Trophoblast cell (in vitro differentiated cells and primary cell): ENCODE results near the gene LAMA3.

Experiments
- DNase-seq, 2 donors: peaks; one replicate each; pipeline ENCODE4 v3.0.0-alpha.2; 2016
- H2AFZ ChIP-seq: 2 replicates; pipeline ENCODE4 v1.6.1; 2013; ENCODE audit warnings: low read length, moderate library complexity, mild to moderate bottlenecking; ENCODE audit not compliant: insufficient read depth, poor library complexity
- H2AK5ac ChIP-seq: 2 replicates; pipeline ENCODE4 v1.6.1; 2013; ENCODE audit warnings: mild to moderate bottlenecking, low read length
- H2BK120ac ChIP-seq: 2 replicates; pipeline ENCODE4 v1.6.1; 2013; ENCODE audit warnings: low read length, mild to moderate bottlenecking, moderate library complexity; ENCODE audit not compliant: insufficient read depth, poor library complexity
- H2BK12ac ChIP-seq: 2 replicates; pipeline ENCODE4 v1.6.1; 2013; ENCODE audit warnings: mild to moderate bottlenecking, low read length, moderate library complexity
- H2BK5ac ChIP-seq: 2 replicates; pipeline ENCODE4 v1.6.1; 2013; ENCODE audit warnings: low read length, low read depth, moderate library complexity, mild to moderate bottlenecking; ENCODE audit not compliant: poor library complexity
- H3K14ac ChIP-seq: 2 replicates; pipeline ENCODE4 v1.6.1; 2013; ENCODE audit warnings: mild to moderate bottlenecking, low read length
- H3K18ac ChIP-seq: 2 replicates; pipeline ENCODE4 v1.6.1; 2013; ENCODE audit warnings: mild to moderate bottlenecking, low read length
- H3K23ac ChIP-seq: 2 replicates; pipeline ENCODE4 v1.6.1; 2013; ENCODE audit warnings: low read length
- H3K27ac ChIP-seq: 2 replicates; pipeline ENCODE4 v1.5.1; 2013; ENCODE audit warnings: low read depth, mild to moderate bottlenecking, inconsistent platforms, low read length, moderate library complexity
- H3K27me3 ChIP-seq: 2 replicates; pipeline ENCODE4 v1.6.1; 2013; ENCODE audit warnings: inconsistent platforms, mild to moderate bottlenecking, low read length, moderate library complexity; ENCODE audit not compliant: insufficient read depth
- H3K36me3 ChIP-seq, 2 experiments: 1 replicate in 1 of 2; 2 replicates in 1 of 2; pipeline ENCODE4 v1.6.1; 2013; ENCODE audit warnings: low read length in 2 of 2, mild to moderate bottlenecking in 2 of 2, moderate library complexity in 1 of 2; ENCODE audit not compliant: insufficient read depth in 2 of 2, control insufficient read depth in 1 of 2
- H3K4ac ChIP-seq: 2 replicates; pipeline ENCODE4 v1.6.1; 2013; ENCODE audit warnings: low read depth, mild to moderate bottlenecking, low read length, moderate library complexity
- H3K4me1 ChIP-seq, 2 experiments: 1 replicate in 1 of 2; 2 replicates in 1 of 2; pipeline ENCODE4 v1.6.1; 2013; ENCODE audit warnings: low read length in 2 of 2, mild to moderate bottlenecking in 2 of 2, moderate library complexity in 1 of 2; ENCODE audit not compliant: insufficient read depth in 2 of 2, control insufficient read depth in 1 of 2
- H3K4me2 ChIP-seq: 2 replicates; pipeline ENCODE4 v1.6.1; 2013; ENCODE audit warnings: inconsistent platforms, mild to moderate bottlenecking, low read length, moderate library complexity
- H3K4me3 ChIP-seq: 2 replicates; pipeline ENCODE4 v1.5.1; 2013; ENCODE audit warnings: mild to moderate bottlenecking, low read depth, low read length, inconsistent platforms
- H3K79me1 ChIP-seq: one replicate; pipeline ENCODE4 v1.6.1; 2013; ENCODE audit warnings: low read length
- H3K79me2 ChIP-seq: 2 replicates; pipeline ENCODE4 v1.6.1; 2013; ENCODE audit warnings: low read length, mild to moderate bottlenecking; ENCODE audit not compliant: control insufficient read depth, insufficient read depth, poor library complexity
- H3K9ac ChIP-seq: 2 replicates; pipeline ENCODE4 v1.6.1; 2013; ENCODE audit warnings: mild to moderate bottlenecking, low read length
- H3K9me3 ChIP-seq: 2 replicates; pipeline ENCODE4 v1.6.1; 2013; ENCODE audit warnings: low read depth, mild to moderate bottlenecking, control low read depth, inconsistent platforms, low read length; ENCODE audit not compliant: insufficient read depth
- H4K12ac ChIP-seq: 2 replicates; pipeline ENCODE4 v1.6.1; 2013; ENCODE audit warnings: low read depth, mild to moderate bottlenecking, low read length, moderate library complexity
- H4K8ac ChIP-seq: 2 replicates; pipeline ENCODE4 v1.6.1; 2013; ENCODE audit warnings: low read depth, mild to moderate bottlenecking, low read length, moderate library complexity
- H4K91ac ChIP-seq: one replicate; pipeline ENCODE4 v1.6.1; 2013; ENCODE audit warnings: low read depth, mild to moderate bottlenecking, low read length, moderate library complexity
- WGBS: extraction: QIAGEN DNeasy Blood & Tissue Kit; methylation state at CpG from one replicate; pipeline ENCODE4 v1.1.7; 2013; ENCODE audit warnings: missing lambda C conversion rate; ENCODE audit not compliant: insufficient read length, insufficient coverage; ENCODE audit errors: extremely low coverage; 5-methylcytosine and 5-hydroxymethylcytosine counted together

Gene LAMA3

DNA sequence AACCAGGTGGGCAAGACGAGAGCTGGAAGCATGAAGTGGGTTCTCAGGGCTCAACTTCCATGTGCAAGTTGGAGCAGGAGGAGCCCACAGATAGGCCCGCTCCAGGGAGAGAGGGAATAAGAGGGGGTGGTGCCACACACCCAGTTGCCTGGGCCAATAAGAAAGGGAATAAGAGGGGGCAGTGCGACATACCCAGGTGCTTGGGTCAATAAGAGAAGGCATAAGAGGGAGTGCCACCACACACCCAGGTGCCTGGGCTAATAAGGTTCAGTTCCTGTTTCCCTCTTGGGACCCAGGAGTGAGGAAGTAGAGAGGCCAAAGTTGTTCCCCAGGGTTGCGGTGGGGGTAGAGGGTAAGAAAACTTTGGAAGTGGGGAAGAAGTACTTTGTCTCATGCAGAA lies 127.5 kb downstream of the LAMA3 start:
- WGBS = no CpG with 5 or more reads among the region's 4 CpGs
- H3K4me2 ChIP-seq = no peak overlapping the region
- H4K8ac ChIP-seq = no peak overlapping the region
- H3K9me3 ChIP-seq = no peaks in the 10 kb centered on the region
- H3K9ac ChIP-seq = no peak overlapping the region
- no peak overlapping the region for H3K23ac ChIP-seq
- H3K18ac ChIP-seq = no peak overlapping the region
- H3K4me3 ChIP-seq = no peak overlapping the region
- no peak for DNase-seq
- no peaks in the 10 kb centered on the region for H3K79me2 ChIP-seq
- H3K36me3 ChIP-seq = no peaks in the 10 kb centered on the region
- no peaks in the 10 kb centered on the region for H3K27me3 ChIP-seq
- H3K14ac ChIP-seq = no peak overlapping the region
- no peak overlapping the region for H2BK5ac ChIP-seq
- no peaks in the 10 kb centered on the region for H3K4me1 ChIP-seq
- no peak overlapping the region for H2BK12ac ChIP-seq
- H4K91ac ChIP-seq = no peak overlapping the region
- no peak overlapping the region for H2BK120ac ChIP-seq
- no peak overlapping the region for H3K27ac ChIP-seq
- H3K79me1 ChIP-seq = no peaks in the 10 kb centered on the region
- no peak overlapping the region for H4K12ac ChIP-seq
- no peak overlapping the region for H2AK5ac ChIP-seq
- H3K4ac ChIP-seq = no peak overlapping the region
- H2AFZ ChIP-seq = no peak overlapping the region

DNA sequence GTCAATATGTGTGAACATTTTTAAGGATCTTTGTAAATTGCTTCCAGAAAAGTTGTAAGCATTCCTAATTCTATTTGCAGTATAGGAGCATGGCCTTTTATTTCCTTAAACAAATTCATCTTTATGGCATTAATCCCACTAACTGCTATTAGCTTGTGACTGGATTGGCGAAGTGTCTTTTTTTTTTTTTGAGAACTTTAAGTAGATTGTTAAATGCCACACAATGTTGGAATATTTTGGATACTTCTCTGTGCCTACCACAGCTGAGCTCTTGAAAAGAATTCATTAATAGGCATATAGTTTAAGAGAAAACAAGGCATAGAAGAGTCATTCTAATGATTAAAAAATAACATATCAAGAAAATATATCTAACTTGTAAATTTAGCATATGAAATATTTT lies 129.7 kb downstream of the LAMA3 start:
- Histone ChIP-seq H3K27ac (no peak overlapping the region), H4K12ac (no peak overlapping the region), H3K4me2 (no peak overlapping the region), H2AK5ac (no peak overlapping the region), H3K4me3 (no peak overlapping the region), H3K9ac (no peak overlapping the region), H3K79me1 (no peaks in the 10 kb centered on the region), H3K4ac (no peak overlapping the region), H3K27me3 (no peaks in the 10 kb centered on the region), H2BK120ac (no peak overlapping the region), H4K8ac (no peak overlapping the region), H2BK12ac (no peak overlapping the region), H3K23ac (no peak overlapping the region), H3K79me2 (no peaks in the 10 kb centered on the region), H3K14ac (no peak overlapping the region), H2AFZ (no peak overlapping the region), H3K4me1 (peaks cover 0 to 4% of the 10 kb centered on the region in 2 experiments), H3K9me3 (no peaks in the 10 kb centered on the region), H3K36me3 (no peaks in the 10 kb centered on the region), H4K91ac (no peak overlapping the region), H2BK5ac (no peak overlapping the region), H3K18ac (no peak overlapping the region)
- no CpG with 5 or more reads among the region's 1 CpG for WGBS
- DNase-seq = no peak

DNA sequence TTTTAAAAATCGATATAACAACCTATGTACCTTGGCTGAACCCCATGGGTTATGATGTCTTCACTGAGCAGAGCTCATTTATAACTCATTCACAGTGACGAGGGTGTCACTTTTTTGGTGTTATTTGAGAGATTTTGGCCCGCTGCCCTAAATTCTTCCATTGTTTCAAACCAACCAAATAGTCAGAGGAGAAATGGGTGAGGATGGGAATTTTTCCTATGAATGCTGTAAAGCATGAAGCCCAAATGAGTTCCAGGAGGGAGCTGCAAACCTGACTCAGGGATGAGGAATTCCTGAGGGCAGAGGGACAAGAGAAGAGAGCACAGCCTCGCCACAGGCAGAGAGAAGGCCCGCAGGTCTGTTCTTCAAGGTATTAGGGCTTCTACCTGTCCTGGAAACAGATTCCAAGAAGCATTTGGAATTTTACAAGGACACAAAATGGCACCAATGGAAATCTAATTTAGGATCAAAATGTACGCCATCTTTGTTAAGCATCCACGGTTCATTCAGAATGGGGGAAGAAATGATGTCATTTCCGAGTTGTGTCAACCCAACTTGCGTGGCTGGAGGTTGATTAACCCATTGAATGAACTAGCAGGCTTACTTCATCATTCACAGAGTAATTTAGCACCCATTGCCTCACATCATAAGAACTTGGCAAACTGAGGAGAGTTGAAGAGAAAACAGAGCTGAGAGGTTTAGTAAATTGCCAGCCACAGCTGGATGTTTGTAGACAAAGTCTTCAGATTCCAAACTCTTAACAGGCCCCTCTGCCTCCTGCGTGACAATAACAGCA lies 133.5 kb downstream of the LAMA3 start:
- Histone ChIP-seq H2BK120ac (no peak overlapping the region), H3K79me1 (no peaks in the 10 kb centered on the region), H3K14ac (no peak overlapping the region), H3K4ac (no peak overlapping the region), H2AFZ (no peak overlapping the region), H3K4me3 (no peak overlapping the region), H3K4me2 (no peak overlapping the region), H3K27ac (no peak overlapping the region), H3K27me3 (no peaks in the 10 kb centered on the region), H2BK5ac (no peak overlapping the region), H3K4me1 (peaks cover 0 to 4% of the 10 kb centered on the region in 2 experiments), H3K23ac (no peak overlapping the region), H2BK12ac (no peak overlapping the region), H4K91ac (no peak overlapping the region), H4K8ac (no peak overlapping the region), H3K36me3 (no peaks in the 10 kb centered on the region), H3K9ac (no peak overlapping the region), H3K18ac (no peak overlapping the region), H4K12ac (no peak overlapping the region), H3K9me3 (no peaks in the 10 kb centered on the region), H2AK5ac (no peak overlapping the region), H3K79me2 (no peaks in the 10 kb centered on the region)
- DNase-seq = peak; percentile 88 to 90
- no CpG with 5 or more reads among the region's 10 CpGs for WGBS

DNA sequence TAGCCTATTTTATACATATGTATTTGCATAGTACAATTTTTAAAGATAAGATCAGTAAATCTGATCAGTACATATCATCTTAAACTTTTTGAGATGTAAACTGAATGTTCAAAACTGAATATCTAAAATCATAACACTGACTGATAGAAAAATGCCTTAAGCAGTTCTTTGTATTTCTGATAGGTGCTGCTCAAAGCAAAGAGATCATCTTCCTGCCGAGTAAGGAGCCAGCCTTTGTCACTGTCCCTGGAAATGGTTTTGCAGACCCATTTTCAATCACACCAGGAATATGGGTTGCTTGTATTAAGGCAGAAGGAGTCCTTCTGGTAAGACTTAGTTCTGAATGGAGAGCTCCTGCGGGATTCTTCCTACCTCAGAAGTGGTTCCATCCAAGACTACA lies 135.0 kb downstream of the LAMA3 start:
- Histone ChIP-seq H4K12ac (no peak overlapping the region), H2BK120ac (no peak overlapping the region), H3K27ac (no peak overlapping the region), H3K9ac (no peak overlapping the region), H4K8ac (no peak overlapping the region), H3K9me3 (no peaks in the 10 kb centered on the region), H2AK5ac (no peak overlapping the region), H2BK5ac (no peak overlapping the region), H3K79me1 (no peaks in the 10 kb centered on the region), H3K4me1 (peaks cover 0 to 4% of the 10 kb centered on the region in 2 experiments), H3K4me2 (no peak overlapping the region), H3K27me3 (no peaks in the 10 kb centered on the region), H2AFZ (no peak overlapping the region), H3K4ac (no peak overlapping the region), H3K18ac (no peak overlapping the region), H3K23ac (no peak overlapping the region), H4K91ac (no peak overlapping the region), H3K36me3 (no peaks in the 10 kb centered on the region), H3K4me3 (no peak overlapping the region), H3K79me2 (no peaks in the 10 kb centered on the region), H2BK12ac (no peak overlapping the region), H3K14ac (no peak overlapping the region)
- peak in 1 of 2 donors; percentile 55 for DNase-seq
- WGBS = no CpG with 5 or more reads among the region's 2 CpGs
